ENCODE measurements around the gene SEMA7A. TPM values are rescaled to one million over a fixed set of nuclear protein-coding genes. Genes with fewer than 3 reads are reported as not detected.

The SEMA7A gene
- total RNA-seq, 1 donor from 2014 or later, result 11.7 TPM

DNA sequence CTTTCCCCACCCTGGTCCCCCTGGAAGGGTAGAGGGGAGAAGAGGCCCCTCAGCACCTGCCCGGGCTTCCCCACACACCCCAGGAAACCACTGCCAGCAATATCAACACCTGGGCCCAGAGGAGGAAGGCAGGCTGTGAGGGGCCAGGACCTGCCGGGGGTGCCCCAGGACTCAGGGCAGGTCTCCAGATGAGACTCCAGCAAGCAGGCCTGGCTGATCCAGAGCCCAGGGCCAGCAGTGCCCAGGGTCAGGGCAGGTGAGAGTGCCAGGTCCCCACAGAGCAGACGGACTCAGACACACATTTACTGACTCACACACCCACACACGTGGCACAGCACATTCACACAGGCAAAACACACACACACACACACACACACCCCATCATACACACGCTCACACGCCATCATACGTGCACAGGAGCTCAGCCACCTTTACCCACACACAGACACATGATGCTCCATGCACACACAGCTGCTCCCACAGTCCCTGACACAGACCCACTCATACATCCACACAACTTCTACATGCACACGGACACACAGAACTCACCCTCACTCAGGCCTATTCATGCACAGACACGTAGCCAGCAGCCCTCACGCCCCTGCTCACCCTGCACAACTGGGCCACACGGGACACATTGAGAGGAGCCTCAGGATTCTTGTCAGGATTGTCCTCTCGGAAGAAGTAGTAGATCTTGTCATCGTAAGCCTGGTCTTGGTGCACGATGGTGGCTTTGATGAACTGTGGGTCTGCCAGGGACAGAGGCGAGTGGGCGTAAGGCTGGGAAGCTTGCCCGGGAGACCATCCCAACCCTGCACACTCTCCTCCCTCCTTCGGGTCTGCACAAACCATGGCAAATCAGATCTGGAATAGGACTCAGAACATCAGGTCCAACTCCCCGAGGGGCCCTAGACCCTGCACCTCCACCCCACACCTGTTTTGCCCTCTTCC, 17.5 kb downstream of the SEMA7A start:
- DNase-seq, result no peak

DNA sequence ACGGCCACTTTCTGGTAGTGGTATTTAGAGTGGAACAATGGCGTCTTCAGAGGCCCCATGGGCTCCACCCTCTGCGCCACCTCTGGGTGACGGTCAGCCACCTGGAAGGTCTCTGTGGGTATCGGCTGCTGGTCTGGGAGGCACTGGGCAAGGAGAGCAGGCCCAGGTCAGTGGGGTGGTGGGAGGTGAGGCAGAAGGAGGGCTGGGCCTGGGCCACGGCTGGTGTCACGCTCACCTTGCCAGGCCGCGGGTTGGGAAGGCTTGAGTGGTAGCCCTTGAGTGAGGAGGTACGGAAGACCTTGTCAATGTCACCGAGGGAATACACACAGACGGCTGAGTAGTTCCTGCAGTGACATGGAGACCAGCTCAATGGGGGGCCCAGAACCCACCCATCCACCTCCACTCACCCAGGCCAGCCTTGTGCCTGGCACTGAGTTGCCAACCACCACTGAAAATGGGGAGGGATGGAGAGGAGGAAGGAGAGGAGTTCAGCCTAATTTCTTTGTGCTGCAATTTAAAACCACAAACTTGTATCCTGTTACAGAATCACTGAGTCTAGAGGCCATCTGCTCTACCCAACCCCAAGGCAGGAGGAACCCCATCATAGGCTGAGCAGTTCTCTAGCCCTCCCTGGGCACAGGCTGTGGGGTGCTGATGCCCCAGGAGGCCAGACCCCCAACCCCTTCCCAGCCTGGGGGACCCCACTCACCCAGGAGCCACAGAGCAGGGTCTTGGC, 19.0 kb downstream of the SEMA7A start:
- no peak for DNase-seq

DNA sequence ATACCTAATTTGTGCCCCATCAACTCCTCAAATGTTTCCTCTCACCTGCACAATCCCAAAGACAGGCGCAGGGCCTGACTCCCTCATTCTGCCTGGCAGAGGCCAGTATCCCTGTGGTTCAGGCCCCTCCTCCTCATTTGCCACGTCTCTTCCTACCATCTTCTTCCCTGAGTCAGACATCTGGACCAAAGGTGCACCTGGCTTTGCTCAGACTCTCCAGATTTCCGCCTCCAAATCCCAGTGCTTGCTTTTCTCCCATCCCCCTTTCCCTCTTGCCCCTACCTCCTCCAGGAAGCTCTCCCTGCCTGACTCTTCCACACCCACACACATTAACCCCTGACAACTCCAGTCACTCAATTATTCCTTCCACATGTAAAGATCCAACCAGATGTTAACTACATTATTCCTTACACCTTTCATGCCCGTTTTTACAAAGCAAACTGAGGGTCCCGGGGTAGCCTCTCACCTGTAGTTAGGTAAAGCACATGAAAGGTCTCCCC, 19.6 kb downstream of the SEMA7A start:
- DNase-seq, result no peak

DNA sequence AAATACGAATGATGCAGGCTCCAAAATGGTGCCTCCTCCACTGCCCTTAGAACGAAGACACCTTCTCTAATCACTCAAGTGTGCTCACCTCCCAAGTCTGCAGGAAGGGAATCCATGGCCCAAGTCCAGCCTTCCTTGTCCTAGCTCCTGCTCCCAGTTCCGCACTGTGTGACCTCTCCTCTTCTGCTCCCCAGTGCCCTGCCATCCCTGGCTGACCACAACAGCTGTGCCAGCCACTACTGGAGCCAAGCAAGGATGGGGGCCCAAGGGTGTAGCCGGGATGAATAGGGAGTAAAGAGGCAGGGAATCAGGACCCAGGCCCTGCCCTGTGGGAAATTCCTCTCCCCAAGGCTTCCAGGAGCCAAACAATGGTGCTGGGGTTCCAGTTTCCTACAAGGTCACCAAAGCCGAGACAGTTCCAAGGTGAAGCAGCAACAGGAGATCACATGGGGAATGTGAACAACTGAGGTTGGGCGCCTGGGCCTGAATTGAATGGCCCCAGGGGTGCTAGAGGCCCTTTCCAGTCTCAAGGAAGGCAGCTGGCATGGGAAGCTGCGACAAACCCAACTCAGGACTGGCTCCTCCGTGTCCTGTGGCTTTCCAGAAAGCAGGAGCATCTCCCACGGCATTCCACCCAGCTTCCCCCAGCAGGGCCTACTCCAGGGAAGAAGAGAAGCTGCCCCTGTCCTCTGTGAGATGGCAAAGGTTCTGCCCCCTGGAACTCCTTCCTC, 20.2 kb downstream of the SEMA7A start:
- DNase-seq, result no peak

DNA sequence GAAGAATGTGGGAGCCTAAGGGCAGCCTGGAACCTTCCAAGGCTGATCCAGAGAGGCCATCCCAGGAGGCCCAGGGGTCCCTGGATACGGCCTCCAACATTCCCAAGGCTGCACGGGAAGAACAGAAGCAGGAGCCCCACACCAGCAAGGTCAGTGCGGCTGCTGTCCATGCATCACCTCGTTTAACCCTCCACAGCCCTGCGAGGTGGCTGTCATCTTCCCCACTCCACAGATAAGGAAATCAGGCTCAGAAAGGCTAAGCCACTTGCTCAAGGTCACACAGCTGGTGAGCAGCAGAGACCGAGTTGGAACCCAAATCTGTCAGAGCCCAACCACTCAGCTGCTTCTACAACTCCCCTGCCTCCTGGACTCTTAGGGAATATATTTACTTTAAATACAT, 21.6 kb downstream of the SEMA7A start:
- no peak for DNase-seq

DNA sequence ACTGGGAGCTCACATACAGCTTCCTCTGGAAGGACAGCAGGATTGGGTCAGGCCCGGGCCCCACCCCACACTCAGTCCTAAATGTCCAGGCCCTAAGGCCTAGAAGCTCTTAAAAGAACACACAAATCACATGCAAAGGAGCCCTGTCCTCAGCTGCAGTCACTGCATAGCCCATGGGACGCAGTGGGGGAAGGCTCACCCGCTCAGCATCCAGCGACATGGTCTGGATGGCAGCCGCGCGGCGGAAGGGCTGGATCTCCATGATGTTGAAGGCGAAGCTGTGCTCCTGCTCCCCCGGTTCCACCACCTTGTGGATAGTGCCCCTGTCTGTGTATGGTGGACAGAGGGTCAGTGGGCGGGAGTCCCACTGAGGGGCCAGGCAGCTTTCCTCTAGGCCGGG, 22.1 kb downstream of the SEMA7A start:
- no peak for DNase-seq

DNA sequence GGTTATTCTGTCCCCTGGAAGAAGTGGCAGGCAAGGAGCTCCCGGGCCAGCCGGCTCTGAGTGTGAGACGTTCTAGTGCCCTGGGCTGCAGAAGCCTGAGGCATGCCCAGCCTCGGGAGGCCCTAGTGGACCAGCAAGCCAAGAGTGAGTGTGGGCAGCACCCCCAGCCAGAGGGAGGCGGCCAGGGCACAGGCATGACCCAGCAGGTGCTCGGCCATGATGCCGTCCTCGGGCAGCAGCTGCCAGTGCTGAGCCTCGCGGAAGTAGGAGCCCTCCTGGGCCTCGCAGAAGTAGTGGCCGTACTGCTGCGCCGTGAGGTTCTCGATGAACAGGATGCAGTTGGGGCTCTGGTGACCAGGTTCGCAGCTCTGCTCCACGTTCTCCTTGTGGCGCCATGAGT, 23.3 kb downstream of the SEMA7A start:
- DNase-seq, result no peak

DNA sequence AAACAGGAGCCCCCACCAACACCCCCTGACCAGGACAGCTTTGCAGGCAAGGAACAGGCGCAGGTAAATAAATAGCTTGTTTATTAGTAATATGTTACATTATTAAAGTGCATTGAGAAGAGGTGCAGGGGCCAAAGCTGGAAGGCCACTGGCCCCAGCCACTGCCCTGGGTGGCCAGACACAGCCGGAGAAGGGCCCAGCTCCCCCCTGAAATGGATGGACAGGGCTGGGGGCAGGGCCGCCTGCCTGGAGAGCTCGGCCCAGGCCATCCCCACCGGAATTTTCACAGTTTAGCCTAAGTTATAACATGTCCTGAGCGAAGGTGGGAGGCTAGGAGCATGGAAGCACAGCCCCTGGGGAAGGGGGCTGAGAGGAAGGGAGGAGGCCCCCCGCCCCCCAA, 24.5 kb downstream of the SEMA7A start:
- no peak for DNase-seq

DNA sequence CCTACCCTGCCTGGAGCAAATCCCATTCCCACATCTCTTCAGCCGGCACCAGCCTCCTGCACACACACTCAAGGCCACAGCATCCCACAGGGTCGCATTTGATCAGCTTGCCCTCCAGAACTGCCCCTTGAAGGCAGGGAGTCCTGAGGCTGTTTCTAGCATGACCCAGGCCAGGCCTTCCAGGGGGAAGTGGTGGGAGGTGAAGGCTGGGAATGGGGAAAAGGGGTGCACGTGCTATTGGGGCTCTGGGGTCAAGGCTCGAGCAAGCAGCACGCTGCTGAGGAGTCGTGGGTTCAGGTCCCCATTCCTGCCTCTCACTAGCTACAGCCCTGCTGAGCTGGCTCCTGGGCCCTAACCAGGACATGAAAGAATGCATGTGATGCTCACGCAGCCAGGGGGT, 24.9 kb downstream of the SEMA7A start:
- DNase-seq, result no peak

DNA sequence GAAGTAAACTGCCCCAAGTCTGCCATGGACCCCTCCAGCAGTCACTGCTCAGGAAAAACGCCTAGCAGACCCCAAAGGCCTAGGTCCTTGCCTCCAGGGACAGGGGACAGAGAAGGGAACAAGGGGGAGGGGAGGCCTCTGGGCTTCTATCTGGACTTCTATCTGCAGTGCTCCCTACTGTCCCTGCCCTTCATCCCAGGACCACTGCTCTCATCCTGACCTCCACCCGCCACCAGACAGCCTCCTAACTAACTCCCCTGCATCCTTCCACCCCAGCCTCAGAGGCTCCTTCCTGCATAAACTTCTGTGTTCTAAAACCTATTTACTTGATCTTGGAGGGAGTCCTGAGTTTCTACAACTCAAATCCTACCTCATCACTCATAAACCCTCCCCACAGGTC, 25.4 kb downstream of the SEMA7A start:
- no peak for DNase-seq

DNA sequence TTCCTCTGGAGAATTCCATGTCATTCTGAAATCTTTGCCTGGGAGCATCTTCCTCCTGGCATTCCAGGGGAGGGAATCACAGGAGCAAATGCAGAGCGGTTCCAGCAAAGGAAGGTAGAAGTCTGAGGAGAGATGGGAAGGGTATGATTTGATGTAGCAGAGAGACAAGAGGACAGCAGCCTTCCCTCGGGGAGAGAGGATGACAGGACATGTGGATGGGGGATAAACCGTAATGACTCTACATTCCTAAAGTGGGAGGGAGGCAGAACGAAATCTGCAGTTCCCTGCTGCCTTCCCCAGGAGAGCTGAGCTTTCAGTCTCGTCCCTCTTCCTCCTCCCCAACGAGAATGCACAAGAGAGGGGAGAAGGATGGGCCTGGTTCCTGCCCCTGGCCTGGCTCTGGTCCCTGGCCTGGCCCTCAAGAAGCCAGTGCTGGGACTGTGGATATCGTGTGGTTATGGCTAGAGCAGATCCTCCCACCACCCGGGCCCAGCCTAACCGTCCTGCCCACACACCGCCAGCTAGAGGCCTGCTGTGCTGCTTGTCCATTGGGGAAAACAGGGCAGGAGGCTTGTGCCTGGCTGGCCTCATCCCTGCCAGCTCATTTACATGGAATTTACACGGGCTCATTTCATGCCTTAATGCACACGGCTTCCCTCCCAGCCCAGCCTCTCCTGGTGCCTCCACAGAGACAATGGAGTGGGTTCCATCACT, 26.6 kb downstream of the SEMA7A start:
- DNase-seq, result no peak

DNA sequence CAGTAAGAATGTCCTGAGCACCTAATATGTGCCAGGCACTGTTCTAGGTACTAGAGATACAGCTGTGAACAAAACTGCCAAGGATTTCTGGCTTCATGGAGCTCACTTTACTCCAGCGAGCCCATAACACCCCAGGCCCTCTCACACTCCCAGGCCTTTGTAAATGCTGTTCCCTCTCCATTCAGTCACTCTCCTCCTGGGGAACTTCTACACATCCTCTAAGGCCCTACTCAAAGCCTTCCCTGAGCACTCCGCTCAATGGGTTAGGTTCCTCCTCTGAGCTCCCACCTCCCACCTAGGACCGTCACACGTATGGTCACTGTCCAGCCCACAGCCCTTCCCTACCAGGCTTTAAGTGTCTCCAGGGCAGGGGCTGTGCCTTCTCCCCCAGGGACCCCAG, 27.2 kb downstream of the SEMA7A start:
- no peak for DNase-seq

DNA sequence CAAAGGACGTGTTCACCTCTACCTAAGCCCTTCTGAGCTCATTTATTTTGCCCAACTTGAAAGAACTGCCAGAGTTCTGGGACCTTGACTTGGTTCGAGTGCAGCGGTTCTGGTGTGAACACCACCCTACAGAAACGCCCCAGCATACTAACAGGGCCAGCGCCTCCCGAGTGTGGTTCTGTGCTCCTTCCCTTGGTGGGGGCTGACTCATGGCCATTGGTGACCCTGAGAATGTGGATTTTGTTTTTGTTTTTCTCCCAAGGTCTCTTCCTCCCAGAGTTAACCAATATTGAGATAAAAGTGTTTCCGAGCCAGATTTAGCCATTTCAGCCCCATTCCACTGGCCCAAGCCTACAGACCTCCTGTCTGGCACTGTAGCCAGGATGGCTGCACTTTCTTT, 27.9 kb downstream of the SEMA7A start:
- DNase-seq, result no peak

DNA sequence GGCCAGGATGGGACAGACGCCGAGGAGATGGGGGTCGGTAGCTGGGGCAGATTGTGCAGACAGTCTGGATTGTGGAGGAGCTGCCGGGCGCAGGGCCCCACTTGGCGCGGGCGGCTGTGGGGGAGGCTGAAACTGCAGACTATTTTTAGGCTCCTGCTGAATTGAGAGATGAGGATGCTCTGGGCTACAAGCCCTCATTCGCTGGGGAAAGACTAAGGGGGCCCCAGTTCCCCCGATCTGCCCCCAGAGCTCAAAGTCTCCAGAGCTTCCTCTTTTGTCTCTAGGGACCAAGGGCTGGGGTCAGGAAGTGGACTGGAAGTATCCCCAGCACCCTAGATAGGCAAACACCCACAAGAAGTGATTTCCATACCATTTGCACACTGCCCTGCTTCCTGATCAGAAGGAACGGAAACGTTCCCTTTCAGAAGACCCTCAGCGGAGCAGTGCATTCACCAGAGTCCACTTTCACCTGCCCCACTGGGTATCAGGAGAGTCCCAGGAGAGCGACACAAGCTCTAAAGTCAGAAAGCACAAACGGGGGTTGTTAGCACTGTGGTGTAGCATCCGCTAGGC, 29.7 kb downstream of the SEMA7A start:
- peak; percentile 17 for DNase-seq

DNA sequence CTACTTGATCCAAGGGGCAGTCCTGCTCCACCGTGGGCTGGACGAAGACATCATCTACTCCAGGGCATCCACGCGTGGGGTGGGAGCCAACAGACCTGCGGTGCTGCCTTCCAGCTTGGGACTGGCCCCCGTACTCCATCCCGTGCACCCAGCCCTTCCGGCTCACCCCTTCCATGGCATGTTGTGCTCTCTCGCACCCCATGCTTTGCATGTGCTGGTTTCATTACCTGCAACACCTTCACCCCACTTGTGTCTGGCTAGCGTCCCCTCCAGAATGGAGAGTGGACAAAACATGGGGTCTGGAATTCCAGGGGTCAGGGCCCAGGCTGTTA, 30.2 kb downstream of the SEMA7A start:
- DNase-seq, result no peak

DNA sequence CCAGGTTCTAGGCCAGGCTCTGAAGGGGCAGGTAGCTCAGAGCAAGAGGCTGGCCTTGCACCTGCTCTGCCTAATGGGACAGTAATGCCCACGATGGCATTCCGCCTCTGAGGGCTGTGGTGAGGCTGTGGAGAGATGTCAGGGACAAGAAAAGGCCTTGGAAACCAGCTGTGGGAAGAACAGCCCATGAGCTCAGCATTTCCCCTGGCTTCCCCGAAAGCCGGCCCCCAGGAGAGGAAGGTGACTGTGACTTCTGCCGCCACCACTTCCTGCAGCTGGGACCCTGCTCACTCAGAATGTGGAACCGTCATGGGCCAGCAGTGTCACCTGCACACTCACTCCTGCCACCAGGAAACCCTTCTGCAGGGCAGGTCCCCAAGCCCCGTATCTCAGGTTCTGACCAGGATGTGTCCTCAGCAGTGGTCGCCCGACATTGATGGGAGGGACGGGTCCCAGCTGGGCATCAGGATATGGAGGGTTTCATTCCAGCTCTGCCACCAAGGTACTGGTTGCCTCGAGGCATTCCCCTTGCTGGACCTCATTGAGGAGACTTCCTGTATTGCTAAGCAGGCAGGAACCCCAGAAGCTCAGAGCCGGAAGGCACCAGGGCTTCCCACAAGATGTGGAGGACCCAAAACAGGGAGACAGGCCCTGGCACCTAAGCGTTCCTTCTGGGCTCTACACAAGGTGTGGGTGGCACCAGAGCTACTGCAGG, 30.7 kb downstream of the SEMA7A start:
- DNase-seq, result no peak

DNA sequence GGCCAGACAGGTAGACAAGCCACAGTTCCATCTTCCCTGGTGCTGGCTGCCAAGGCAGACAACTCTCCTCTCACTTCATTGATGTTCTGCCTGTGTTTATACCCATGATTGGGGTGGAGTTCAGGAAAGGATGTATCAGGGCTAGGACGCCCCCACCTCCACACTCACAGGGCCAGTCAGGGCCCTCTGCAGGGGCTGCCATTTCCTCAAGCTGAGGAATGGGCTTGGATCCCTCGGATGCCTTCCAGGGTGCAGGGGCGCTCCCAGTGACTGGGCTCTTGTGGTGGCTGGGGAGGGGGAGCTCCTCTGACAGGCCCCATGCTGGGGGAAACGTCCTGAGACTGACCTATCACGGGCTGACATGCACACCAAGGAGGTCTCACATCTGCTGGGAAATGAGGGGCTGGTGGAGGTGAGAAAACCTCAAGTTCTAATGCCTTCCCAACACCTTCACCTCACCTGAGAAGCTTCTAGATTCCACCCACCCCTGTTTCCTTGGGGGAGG, 31.4 kb downstream of the SEMA7A start:
- no peak for DNase-seq

DNA sequence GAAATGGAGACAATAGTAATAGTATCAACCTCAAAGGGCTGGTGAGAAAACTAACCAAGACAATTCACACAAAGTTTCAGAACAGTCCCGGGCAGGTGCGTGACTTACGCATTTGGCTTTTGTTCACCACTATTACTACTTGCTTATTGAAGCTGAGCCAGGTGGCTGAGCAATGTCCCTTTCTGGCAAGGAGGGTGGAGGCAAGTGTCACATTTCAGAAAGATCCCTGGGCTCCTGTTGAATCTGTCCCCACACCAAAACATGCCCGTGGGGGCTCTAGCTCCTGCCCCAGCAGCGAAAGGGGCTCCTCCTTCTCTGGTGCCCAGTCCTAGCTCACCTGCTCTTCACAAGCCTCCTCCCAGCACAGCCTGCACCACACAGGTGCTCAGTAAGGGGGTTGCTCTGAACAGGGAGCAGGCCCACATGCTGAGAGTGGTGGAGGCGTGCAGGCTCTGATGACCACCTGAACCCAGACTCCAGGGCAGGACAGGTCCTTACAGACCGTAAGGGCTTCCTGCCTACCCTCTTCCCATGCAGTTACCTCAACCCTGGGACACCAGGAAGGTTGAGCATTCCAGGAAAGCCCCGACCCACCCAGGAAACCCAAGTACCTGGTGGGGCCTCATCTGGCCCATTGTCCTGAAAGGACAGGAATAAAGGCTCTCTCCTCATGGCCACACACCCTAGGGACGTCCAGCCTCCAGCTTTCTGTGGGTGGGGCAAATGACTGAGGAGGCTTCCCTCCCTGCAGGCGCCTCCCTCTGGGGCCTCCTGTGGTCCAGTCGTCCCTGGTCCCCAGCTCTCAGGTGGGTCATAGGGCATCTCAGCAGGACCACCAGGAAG, 32.6 kb downstream of the SEMA7A start:
- DNase-seq, result no peak

DNA sequence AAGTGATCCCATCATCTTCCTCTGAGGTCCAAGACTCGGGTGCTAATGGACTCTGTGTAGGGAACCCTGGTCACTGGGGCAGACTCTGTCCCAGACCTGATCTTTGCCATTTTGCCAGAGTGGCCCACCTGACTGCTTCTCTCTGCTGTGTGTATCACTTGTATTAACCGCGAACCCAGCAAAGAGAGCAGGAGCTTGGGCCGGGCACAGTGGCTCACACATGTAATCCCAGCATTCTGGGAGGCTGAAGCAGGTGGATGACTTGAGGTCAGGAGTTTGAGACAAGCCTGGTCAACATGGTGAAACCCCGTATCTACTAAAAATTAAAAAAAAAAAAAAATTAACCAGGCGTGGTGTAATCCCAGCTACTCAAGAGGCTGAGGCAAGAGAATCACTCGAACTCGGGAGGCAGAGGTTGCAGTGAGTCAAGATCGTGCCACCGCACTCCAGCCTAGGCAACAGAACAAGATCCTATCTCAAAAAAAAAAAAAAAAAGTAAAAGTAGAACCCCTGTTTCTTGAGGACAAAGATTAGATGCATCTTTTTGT, 33.4 kb downstream of the SEMA7A start:
- DNase-seq, result no peak
